HL-60/S4 (cell line): ENCODE data around the gene CARMIL3.
"Not testable (repeated sequence)": the region's sequence is repeated elsewhere in the genome, so short reads cannot be mapped to it uniquely, and the experiment has no call there.

Experiments used
- in situ Hi-C: fragments of 300-500 bp; cut with MboI; formaldehyde crosslinking; loops from 2 replicates; pipeline ENCODE4 v1.14.3; 2022; ENCODE audit warnings: low sequenced_read_pairs

The CARMIL3 gene, protein sequence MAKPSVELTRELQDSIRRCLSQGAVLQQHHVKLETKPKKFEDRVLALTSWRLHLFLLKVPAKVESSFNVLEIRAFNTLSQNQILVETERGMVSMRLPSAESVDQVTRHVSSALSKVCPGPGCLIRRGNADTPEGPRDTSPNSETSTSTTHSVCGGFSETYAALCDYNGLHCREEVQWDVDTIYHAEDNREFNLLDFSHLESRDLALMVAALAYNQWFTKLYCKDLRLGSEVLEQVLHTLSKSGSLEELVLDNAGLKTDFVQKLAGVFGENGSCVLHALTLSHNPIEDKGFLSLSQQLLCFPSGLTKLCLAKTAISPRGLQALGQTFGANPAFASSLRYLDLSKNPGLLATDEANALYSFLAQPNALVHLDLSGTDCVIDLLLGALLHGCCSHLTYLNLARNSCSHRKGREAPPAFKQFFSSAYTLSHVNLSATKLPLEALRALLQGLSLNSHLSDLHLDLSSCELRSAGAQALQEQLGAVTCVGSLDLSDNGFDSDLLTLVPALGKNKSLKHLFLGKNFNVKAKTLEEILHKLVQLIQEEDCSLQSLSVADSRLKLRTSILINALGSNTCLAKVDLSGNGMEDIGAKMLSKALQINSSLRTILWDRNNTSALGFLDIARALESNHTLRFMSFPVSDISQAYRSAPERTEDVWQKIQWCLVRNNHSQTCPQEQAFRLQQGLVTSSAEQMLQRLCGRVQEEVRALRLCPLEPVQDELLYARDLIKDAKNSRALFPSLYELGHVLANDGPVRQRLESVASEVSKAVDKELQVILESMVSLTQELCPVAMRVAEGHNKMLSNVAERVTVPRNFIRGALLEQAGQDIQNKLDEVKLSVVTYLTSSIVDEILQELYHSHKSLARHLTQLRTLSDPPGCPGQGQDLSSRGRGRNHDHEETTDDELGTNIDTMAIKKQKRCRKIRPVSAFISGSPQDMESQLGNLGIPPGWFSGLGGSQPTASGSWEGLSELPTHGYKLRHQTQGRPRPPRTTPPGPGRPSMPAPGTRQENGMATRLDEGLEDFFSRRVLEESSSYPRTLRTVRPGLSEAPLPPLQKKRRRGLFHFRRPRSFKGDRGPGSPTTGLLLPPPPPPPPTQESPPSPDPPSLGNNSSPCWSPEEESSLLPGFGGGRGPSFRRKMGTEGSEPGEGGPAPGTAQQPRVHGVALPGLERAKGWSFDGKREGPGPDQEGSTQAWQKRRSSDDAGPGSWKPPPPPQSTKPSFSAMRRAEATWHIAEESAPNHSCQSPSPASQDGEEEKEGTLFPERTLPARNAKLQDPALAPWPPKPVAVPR (N-terminal part only)

DNA sequence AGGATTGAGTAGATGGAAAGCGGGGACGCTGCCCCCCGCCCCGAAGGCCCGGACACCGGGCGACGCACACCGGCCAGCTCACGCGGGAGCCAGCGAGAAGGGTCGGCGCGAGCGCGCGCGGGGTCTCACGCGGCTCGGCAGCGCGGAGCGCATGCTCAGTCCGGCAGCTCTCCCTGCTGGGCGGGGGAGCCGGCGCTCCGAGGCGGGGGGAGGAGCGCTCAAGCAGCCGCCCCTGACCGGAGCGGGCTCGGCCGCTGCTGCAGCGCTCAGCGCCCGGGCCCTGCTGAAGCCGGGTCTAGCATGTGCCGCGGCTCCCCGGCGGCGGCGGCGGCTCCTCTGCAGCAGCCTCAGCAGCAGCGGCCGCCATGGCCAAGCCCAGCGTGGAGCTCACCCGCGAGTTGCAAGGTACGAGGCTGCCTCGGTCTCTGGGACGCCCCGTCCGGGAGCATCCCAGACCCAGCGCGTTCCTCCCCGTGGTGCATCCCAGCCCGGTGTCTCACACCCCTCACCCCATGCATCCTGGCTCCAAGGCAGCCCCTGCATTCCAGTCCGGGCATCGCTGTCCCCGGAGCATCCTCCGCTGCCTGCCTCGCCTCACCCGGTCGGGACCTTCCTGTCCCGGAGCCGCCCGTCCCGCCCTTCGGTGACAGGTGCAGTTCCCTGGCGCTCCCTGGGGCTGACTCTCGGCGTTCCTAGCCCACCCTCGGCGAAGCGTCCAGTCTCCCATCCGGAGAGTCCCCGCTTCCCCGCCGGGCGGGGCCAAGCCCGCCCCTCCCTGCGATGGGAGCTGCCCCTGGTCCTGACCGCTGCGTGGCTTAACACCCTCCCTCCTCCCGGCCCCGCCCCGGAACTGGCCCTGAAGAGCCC lies at the start of gene CARMIL3:
Gene CARMIL3, plus strand, starts transcription at position 221 of the 867 bp plus-strand sequence. Its CDS starts 145 bp downstream, at position 366.
- in situ Hi-C loops: loop anchor here (10.0 kb wide), 1 partner anchor 243 kb away; the partner anchor contains the start of genes DHRS1 and NOP9

DNA sequence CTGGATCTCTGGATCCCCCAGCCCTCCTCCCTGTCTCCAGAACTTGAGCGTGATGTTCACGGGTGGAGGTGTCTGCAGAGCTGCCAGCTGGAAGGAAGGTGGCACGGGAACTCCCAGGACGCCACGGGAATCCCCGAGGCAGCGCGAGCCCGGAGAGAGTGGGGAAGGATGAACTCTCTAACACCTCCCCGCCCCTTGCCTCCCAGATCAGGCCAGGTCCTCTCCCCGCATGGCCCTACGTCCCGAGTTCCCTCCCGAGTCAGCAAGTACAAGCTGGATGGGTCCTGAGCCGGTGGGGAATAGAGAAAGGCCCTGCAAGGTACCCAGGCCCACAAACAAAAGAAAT lies 45.4 kb upstream of the CARMIL3 start:
- in situ Hi-C loops: not testable (repeated sequence)

DNA sequence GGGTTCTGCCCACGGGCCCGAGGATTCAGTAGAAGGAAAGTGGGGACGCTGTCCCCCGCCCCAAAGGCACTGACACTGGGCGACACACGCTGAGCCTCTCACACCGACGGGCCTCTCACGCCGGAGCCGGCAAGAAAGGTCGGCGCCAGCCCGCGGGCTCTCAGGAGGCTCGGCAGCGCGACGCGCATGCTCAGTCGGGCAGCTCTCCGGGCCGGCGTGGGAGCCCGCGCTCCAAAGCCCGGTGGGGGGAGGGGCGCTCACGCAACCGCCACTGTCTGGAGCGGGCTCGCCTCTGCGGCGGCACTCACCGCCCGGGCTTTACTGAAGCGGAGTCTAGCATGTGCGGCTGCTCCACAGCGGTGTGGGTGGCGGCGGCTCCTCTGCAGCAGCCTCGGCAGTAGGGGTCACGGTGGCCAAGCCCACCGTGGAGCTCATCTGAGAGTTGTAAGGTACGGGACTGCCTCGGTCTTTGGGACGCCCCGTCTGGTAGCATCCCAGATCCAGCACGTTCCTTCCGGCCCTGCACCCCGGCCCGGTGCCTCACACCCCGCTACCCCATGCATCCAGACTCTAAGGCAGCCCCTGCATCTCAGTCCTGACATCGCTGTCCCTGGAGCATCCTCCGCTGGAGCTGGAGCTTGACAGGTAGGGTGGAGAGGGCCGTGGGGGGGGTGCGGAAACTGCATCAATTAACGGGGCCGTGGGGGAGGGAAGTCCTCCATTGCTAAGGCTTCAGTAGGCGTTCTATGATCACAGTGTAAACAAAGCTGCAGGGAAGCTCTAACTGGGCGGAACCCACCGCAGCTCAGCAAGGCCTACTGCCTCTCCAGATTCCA lies 44.8 kb upstream of the CARMIL3 start:
- in situ Hi-C loops: not testable (repeated sequence)

DNA sequence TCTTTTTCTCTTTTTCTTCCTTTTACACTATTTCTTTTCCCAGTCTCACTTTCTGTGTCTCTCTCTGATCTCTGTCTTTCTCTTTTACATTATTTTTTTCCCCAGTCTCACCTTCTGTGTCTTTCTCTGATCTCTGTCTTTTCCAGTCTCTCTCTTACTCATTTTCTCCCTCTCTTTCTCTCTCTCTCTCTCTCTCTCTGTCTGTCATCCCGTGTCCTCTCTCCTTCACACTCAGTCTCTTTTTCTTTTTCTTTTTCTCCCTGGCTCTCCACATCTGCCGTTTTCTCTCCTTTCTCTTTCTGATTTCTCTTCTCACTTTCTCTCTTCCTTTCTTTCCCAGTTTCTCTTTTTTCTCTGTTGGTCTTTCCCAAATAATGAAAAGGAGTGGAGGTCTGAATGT lies 40.8 kb upstream of the CARMIL3 start:
- in situ Hi-C loops: no loop called here

DNA sequence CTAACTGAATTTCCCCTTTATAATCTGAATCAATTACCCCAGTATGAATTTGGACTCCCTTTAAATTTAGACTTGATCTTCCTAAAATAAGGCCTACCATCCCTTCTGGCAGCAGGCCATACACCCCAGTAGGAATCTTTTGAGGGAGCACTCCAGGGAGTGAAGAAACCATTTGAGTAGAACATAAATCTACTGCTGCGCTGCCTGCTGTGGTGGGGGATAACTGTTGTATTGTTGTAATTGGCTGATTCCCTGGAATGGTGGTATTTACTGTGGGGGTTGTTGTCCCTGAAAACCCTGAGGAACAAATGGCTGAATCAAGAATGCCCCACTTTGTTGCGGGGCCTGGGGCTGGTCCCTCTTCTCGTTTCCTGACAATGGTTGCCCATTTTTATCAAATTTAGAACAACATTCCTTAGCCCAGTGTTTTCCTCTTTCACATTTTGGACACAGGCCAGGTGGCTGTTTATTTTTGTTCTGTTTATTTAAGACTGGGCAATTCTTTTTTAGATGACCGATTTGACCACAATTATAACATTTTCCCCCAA lies 39.0 kb upstream of the CARMIL3 start:
- in situ Hi-C loops: not testable (repeated sequence)

DNA sequence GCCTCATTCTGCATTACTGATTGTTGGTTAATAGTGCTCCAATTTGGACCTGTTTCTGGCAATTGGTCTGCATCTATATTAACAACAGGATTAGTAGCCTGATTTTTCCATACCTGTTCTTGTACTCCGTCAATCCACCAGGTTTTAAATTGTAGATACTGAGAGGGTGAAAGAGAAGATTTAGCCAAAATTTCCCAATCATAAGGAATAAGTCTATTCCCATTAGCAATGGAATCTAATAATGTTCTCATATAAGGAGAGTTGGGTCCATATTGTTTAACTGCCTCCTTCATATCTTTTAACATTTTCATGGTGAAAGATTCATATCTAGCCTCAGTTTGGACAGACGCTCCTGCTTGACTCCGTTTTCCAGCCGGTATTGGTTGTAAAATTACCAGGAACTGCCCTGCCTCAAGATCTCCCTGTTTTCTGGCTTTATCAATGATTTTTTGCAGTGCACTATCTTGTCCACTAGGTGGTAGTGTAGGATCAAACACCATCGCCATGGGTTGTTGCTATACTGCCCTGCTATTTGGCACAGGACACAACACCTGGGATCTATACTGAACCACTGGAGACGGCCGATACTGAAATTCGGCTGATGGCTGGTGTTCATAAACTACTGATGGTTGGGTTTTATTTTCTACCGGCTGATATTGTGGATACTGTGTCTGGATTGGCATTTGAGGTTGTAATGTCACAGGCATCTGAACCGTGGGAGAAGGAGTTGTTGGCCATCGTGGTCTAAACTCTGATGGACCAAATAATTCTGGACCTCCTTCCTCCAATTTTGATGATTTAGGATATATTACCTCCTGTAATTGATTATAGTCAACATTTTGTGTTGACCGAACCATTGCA lies 37.9 kb upstream of the CARMIL3 start:
- in situ Hi-C loops: no loop called here

DNA sequence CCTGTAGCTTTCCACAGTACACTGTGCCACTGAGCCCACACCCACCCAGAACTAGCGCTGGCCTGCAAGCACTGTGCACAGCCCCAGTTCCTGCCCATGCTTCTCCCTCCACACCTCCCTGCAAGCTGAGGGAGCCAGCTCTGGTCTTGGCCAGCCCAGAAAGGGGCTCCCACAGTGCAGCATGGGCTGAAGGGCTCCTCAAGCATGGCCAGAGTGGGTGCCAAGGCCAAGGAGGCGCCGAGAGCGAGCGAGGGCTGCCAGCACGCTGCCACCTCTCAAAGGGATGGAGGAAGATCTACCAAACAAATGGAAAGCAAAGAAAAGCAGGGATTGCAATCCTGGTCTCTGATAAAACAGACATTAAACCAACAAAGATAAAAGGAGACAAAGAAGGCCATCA lies 36.1 kb upstream of the CARMIL3 start:
- in situ Hi-C loops: loop anchor here (5.0 kb wide), 1 partner anchor 43 kb away; no protein-coding TSS in a partner anchor

DNA sequence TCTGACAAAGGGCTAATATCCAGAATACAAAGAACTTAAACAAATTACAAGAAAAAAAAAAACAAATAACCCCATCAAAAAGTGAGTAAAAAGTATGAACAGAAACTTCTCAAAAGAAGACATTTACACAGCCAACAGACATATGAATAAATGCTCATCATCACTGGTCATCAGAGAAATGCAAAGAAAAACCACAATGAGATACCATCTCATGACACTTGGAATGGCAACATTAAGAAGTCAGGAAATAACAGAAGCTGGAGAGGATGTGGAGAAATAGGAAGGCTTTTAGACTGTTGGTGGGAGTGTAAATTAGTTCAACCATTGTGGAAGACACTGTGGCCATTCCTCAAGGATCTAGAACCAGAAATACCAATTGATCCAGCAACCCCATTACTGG lies 32.8 kb upstream of the CARMIL3 start:
- in situ Hi-C loops: loop anchor here (5.0 kb wide), 1 partner anchor 47 kb away; no protein-coding TSS in a partner anchor

DNA sequence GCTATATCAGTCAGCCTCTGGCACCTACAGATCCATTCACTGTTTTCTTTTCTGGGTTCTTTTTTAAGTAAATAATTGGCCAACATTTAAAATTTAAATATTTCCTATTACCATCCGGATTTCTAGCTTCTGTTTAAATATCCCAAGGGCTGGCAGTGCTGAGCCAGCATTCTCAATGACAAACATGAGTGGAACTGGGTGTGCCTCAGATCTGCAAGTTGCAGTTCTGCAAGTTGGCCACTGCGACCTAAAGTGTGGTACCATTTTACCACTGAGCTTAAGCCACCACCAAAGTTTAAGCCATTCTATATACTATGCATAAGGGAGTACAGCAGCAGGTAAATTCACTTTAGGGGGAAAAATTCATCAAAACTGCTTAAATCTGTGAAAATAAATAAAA lies 31.9 kb upstream of the CARMIL3 start:
- in situ Hi-C loops: loop anchor here (5.0 kb wide), 1 partner anchor 48 kb away; no protein-coding TSS in a partner anchor

DNA sequence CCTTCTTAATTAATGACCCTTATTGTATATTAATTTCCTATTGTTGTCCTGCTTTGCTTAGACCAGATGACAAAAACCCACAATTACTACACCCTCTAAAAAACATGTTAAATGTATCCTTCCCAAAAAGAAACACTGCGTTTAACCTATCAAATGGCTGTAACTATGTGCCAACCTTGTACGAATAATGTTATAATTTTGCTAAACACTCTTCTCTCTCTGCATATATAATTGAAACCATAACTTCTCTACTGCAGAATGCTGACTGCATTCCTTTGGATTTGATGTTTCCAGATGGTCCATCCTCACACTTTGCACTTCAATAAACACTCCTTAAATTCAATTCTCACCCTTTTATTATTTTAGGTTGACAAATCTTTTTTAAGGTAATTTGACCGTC lies 31.3 kb upstream of the CARMIL3 start:
- in situ Hi-C loops: not testable (repeated sequence)

DNA sequence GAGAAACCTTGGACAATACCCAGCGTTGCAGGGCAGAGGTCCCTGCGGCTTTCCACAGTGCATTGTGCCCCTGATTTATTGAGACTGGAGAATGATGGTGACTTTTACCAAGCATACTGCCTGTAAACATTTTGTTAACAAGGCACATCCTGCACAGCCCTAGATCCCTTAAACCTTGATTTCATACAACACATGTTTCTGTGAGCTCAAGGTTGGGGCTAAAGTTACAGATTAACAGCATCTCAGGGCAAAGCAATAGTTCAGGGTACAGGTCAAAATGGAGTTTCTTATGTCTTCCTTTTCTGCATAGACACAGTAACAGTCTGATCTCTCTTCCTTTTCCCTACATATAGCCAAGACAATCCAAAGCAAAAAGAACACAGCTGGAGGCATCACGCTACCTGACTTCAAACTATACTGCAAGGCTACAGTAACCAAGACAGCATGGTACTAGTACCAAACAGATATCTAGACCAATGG lies 26.8 kb upstream of the CARMIL3 start:
- in situ Hi-C loops: not testable (repeated sequence)

DNA sequence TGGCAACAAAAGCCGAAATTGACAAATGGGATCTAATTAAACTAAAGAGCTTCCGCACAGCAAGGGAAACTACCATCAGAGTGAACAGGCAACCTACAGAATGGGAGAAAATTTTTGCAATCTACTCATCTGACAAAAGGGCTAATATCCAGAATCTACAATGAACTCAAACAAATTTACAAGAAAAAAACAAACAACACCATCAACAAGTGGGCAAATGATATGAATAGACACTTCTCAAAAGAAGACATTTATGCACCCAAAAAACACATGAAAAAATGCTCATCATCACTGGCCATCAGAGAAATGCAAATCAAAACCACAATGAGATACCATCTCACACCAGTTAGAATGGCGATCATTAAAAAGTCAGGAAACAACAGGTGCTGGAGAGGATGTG lies 22.1 kb upstream of the CARMIL3 start:
- in situ Hi-C loops: not testable (repeated sequence)

DNA sequence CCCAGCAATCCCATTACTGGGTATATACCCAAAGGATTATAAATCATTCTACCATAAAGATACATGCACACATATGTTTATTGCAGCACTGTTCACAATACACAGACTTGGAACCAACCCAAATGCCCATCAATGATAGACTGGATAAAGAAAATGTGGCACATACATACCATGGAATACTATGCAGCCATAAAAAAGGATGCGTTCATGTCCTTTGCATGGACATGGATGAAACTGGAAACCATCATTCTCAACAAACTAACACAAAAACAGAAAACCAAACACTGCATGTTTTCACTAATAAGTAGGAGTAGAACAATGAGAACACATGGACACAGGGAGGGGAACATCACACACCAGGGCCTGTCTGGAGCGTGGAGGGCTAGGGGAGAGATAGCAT lies 20.5 kb upstream of the CARMIL3 start:
- in situ Hi-C loops: not testable (repeated sequence)

DNA sequence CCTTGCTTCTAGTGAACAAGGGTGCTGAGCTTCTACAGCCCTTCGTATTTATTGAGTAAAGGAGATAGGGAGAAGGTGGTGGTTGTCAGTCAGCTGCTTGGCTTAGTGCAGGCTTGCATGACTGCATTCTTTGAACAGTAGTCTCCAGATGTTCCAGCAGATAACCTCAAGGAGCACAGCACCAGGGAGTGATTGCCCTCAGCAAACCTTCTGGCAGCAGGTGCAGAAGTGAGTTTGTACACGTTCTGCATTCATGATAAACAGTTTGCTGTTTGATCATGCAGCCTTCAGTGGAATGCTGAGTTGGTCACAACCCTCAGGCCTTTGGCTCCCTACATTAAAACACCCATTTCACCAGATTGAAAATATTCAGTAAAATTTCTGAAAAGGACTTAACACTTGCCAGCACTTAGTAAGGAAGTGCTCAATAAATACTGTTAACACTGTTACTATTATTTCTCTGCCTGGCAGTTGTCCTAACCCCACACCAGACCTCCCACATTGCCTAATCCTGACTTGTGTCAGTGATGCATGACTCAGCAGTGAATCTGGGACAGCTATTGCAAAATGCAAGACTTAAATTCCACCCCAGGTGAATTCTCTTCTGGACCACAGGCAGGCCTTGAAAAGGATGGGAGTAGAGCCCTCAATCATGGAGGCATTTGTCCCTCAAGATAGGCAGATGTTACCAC lies 18.9 kb upstream of the CARMIL3 start:
- in situ Hi-C loops: no loop called here

DNA sequence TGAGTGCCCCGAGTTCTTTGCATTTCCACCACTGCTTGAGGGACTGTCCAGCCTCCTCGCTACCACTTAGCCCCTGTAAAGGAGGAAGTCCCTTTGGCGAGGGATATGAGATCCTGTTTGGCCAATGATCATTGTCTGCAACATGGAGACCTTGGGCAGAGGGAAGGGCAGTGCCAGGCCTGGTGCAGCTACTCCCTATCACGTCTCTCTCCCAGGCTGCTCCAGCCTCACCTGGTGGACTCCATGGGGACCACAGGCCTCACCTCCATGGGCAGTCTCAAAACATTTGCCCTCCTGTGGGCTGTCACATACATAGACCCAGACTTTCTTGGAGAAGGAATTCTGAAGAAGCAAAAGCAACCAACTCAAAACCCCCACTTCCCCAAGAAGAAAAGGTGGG lies 16.0 kb upstream of the CARMIL3 start:
- in situ Hi-C loops: not testable (repeated sequence)

DNA sequence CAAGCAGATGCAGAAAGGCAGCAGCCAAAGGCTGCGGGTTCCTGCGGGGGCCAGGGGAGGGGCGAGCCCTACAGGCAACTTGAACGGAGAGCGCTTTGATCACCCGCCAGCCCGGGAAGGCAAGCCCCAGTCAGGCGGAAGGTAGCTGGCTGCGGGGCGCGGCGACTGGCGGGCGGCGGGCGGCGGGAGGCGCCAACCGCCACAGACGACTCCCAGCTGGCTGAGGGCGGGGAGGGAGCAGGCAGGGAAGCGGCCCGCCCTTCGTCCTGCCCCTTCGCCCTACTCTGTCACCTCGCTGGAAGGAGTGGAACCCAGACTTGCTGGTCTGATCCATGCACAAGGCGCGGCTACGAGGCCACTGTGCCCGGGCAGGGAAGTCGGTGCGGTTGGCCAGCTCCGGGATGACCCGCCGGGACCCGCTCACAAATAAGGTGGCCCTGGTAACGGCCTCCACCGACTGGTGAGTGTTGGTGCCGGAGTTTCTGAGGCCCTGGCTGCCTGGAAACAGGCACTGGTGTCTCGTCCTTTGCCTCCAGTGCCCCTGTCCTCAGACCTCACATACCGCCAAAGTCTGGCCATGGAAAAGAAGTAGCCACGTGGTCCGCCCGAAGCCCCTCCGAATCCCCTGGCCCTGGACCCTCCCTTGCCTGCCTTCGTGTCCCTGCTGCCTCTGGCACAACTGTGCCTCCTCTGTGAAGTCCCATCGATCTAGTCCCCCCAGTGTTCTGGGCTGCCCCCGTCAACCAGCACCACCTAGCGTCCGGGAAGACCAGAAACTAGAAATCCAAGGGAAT lies 15.4 kb upstream of the CARMIL3 start:
- in situ Hi-C loops: no loop called here
